Activated T-helper 1 cell treated with Interleukin-2 at 50 U/mL for 16 hours (primary cell): ENCODE results near the gene UBE2S.
"Not testable (repeated sequence)": the region's sequence is repeated elsewhere in the genome, so short reads cannot be mapped to it uniquely, and the experiment has no call there.

Source experiments
- DNase-seq: peaks from one replicate; pipeline ENCODE4 v3.0.0-alpha.2; 2020; ENCODE audit warnings: low read depth

The UBE2S gene

DNA sequence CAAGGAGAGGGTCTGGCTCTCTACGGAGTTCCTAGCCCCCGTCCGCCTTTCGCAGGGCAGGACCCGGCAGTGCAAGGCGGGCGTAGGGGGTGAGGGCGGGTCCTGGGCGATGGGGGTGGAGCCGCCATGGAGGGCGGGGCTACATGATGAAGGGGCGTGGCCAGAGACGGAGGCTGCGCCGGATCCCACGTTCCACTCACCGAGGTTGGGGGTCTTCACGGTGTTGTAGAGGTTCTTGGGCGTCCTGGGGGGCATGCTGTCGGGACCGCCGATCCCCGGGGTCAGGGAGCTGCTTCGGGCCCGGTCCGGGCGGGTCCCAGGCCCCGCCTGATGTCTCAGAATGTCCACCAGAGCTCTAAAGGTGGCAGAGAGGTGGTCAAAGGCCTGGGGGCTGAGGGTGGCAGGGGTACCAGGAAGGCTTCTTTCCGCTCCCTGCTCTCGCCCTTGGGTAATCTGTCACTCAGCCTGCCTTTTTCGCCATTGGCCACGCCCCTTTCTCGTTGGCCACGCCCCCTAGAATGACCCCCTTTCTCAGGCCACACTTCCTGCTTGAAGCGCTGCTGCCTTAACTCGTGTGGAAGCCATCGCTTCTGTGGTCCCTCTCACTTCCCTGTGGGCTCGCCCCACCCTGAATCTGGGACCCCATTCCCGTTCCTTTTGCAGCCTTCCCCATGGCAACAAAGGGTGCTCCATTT lies 33.0 kb upstream of the UBE2S start:
- no peak for DNase-seq

DNA sequence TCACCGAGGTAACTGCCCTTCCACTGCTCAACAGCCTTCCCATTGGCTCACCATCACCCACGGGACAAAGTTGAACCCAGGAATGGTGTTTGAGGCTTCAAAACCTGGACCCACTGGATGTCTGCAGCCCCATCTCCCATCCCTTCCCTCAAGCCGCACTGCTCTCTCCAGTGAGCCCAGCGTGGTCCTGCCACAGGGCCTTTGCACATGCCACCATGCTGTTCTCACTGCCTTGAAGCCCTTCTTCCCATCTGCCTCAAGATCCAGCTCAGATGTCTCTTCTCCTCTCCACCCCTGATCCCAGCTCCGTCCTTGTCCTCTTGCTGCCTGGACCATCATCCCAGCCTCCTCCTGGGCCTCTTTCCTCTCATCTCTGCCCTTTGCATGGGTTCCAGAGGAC lies 31.5 kb upstream of the UBE2S start:
- no peak for DNase-seq

GRCh38 chr19:55437410-55437809 lies 29.8 kb upstream of the UBE2S start:
- DNase-seq: no peak

DNA sequence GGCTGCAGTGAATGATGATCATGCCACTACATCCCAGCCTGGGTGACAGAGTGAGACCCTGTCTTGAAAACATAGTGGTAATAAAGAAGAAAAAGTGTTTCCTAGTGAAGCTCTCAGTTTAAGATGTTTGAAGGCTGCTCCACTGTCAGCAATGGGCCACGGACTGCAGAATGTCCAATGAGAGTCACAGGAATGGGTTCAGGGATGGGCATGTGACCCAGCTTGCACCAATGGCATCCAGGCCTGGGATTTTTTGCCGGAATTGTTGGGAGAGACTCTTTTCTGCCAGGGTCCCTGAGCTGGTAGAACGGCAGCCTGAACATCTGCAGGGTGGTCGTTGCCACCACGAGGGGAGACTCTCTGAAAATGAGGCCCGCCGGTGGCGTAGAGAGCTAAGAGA lies 29.3 kb upstream of the UBE2S start:
- no peak for DNase-seq

DNA sequence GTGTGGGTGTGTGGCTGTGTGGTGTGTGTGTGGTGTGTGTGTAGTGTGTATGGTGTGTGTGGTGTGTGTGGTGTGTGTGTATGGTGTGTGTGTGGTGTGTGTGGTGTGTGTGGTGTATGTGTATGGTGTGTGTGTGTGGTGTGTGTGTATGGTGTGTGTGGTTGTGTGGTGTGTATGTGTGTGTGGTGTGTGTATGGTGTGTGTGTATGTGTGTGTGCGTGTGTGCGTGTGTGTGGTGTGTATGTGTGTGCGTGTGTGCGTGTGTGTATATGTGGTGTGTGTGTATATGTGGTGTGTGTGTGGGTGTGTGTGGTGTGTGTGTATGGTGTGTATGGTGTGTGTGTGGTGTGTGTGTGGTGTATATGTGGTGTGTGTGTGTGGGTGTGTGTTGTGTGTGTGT lies 27.4 kb upstream of the UBE2S start:
- no peak for DNase-seq

DNA sequence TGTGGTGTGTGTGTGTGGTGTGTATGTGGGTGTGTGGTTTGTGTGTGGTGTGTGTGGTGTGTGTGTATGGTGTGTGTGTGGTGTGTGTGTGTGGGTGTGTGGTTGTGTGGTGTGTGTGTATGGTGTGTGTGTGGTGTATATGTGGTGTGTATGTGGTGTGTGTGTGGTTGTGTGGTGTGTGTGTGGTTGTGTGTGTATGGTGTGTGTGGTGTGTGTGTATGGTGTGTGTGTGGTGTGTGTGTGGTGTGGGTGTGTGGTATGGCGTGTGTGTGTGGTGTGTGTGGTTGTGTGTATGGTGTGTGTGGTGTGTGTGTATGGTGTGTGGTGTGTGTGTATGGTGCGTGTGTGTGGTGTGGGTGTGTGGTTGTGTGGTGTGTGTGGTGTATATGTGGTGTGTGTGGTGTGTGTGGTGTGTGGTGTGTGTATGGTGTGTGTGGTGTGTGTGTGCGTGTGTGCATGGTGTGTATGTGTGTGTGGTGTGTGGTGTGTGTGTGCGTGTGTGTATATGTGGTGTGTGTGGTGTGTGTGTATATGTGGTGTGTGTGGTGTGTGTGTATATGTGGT lies 26.9 kb upstream of the UBE2S start:
- no peak for DNase-seq

GRCh38 chr19:55433292-55433691 lies 25.7 kb upstream of the UBE2S start:
- no peak for DNase-seq

- no peak for DNase-seq
These were observed 24.8 kb upstream of the UBE2S start for GRCh38 chr19:55432241-55432959.

- no peak for DNase-seq
These were observed 23.6 kb upstream of the UBE2S start for GRCh38 chr19:55431183-55431582.

GRCh38 chr19:55426042-55426441 lies 18.5 kb upstream of the UBE2S start:
- DNase-seq: no peak

DNA sequence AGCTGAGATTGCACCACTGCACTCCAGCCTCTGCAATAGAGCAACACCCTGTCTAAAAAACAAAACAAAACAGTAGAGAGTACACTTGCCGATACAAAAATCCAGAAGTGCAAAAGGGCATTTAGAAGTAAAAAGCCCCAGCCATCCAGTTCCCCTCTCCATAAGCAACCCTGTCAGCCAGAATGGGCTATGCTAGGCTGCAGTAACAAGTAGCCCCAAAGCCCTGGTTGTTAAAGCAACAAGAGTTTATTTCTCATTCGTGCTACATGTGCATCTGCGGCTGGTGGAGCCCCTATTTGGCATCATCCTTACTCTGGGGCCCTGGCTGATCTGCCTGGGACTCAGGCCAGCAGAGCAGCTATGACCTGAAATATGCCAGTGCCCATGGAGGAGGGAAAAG lies 16.9 kb upstream of the UBE2S start:
- DNase-seq: no peak

DNA sequence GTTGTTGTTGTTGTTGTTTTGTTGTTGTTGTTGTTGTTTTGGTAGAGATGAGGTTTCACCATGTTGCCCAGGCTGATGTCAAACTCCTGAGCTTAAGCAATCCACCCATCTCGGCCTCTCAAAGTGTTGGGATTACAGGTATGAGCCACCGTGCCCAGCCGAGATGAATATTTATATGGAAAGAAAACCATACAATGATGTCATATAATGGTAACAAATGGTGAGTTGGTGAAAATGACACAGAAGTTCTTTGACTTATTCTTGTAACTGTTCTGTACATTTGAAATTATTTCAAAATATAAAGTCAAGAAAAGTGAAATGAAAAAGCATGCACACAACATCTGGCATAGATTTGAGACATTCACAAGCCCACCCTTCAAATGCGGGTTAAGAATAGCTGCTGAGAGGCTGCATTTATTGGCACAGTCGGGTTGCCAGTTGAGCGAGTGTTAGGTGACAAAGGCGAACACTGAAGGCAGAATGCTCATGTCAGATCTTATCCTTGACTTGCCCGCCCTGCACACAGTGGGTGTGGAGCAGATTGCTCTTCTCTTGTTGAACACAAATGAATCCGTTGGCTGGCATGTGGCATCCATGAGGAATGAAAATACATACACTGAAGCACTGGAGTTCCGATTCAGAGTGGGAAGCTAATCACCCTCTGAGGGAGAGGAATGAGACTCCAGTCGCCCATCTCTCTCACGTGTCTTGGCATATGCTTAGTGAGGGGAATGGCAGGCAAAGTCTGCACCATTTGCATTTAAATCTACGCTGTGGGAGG lies 15.8 kb upstream of the UBE2S start:
- no peak for DNase-seq

GRCh38 chr19:55421281-55421680 lies 13.7 kb upstream of the UBE2S start:
- not testable (repeated sequence) for DNase-seq

- DNase-seq: no peak
These were observed 12.1 kb upstream of the UBE2S start for GRCh38 chr19:55419624-55420236.

GRCh38 chr19:55419103-55419502 lies 11.5 kb upstream of the UBE2S start:
- no peak for DNase-seq

GRCh38 chr19:55418185-55418584 lies 10.6 kb upstream of the UBE2S start:
- DNase-seq: no peak

GRCh38 chr19:55410168-55410567 lies 2.6 kb upstream of the UBE2S start:
- no peak for DNase-seq

GRCh38 chr19:55409179-55409578 lies 1.6 kb upstream of the UBE2S start:
- DNase-seq: not testable (repeated sequence)

GRCh38 chr19:55408533-55408872 lies 915 bp upstream of the UBE2S start:
- no peak for DNase-seq

DNA sequence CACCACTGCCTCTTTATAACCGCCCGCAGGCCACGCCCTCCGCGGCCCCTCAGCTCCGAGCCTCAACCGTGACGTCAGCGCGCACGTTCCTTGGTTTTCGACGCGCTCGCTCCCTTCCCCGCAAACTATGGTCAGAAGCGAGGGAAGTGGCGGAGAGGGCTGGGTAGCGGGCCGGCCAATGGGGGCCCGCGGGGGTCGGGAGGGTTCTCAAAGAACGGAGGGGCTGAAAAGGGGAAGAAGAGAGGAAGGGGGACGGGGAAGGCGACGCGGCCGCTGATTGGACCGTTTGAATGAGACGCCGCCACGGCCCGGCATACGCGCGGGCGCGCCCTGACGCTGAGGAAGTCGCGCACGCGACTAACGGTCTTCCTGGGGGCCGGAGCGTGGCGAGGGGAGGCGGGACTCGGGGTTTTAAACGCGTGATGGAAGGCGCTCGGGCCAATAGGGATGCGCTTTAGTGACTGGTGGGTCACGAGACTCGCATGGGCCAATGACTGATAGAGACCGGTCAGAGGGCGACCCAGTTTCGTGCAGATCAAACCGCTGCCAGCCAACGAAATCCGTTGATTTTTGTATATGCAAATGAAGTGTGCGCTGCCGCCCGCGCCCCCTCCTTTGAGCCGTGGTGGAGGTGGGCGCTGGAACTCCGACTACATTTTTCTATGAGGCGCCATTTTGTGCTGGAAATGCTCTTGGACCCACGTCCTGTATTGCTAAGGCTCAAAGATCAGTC lies 378 bp upstream of the UBE2S start:
- DNase-seq: peak; percentile 93

DNA sequence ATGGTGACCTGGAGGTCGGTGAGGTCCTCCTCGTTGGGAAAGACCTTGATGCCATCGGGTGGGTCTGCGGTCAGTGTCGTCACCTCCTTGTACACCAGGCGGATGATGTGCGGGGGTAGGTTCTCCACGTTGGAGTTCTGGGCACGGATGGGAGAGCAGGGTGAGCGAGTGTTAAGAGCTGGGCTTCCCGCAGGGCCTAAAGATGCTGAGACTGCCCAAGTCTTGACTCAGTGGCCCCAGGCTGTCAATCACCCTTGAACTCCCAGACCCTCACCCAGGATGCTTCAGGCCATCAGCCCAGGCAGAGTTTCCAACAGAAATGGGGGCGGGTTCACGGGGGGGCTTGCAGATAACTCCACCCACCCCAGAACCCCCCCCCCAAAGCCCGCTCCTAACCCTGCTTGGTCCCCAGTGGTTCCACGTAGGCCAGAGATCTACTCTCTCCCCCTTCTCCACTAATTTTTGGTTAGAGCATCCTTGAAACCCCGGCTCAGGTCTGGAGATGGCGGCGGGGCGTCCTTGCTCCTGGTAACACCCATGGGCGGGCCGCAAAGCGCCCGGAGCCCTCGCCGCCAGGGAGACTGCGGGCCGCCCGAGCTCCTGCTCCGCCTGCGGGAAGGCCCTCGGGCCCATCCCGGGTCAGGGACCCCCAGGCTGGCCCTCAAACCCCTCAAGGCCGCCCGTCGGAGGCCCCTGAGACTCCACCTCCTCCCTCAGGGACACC lies 600 bp downstream of the UBE2S start:
- no peak for DNase-seq
